Heart right ventricle (tissue), 16 donors: ENCODE measurements around the gene METTL24. TPM values are rescaled to one million over a fixed set of nuclear protein-coding genes. Genes with fewer than 3 reads are reported as not detected.

Experiments used
- ATAC-seq, 8 donors: fragments of 200-7000 bp; cut with Tn5 transposase; one replicate each; pipeline ENCODE4 v1.9.1; 2020; ENCODE audit warnings: mild to moderate bottlenecking in 8 of 8, moderate library complexity in 8 of 8, moderate number of reproducible peaks in 1 of 8
- DNase-seq, 2 donors: peaks; one replicate each; pipeline ENCODE4 v3.0.0-alpha.2; 2020
- H3K27ac ChIP-seq, 10 donors: fragments of 200-600 bp; sonication (generic) in 2 of 10; one replicate each; pipeline versions ENCODE4 v1.5.0 to v1.8.0; 2020 to 2022; ENCODE audit warnings: mild to moderate bottlenecking in 3 of 10
- H3K27me3 ChIP-seq, 7 donors: fragments of 200-600 bp; one replicate each; pipeline ENCODE4 v1.8.0; 2021 to 2022; ENCODE audit warnings: mild to moderate bottlenecking in 2 of 7
- H3K36me3 ChIP-seq, 9 donors: fragments of 200-600 bp; sonication (generic) in 1 of 9; one replicate each; pipeline versions ENCODE4 v1.5.0 to v1.8.0; 2020 to 2022; ENCODE audit warnings: mild to moderate bottlenecking in 2 of 9
- H3K4me1 ChIP-seq, 9 donors: fragments of 200-600 bp; sonication (generic) in 1 of 9; one replicate each; pipeline versions ENCODE4 v1.5.0 to v1.8.0; 2020 to 2022; ENCODE audit warnings: mild to moderate bottlenecking in 4 of 9
- H3K4me3 ChIP-seq, 10 donors: fragments of 200-600 bp; sonication (generic) in 2 of 10; one replicate each; pipeline versions ENCODE4 v1.5.0 to v1.8.0; 2020 to 2022; ENCODE audit warnings: mild to moderate bottlenecking in 7 of 10, moderate library complexity in 2 of 10
- H3K9me3 ChIP-seq, 11 donors: fragments of 200-600 bp in 10 of 11; sonication (generic) in 2 of 11; one replicate each; pipeline versions ENCODE4 v1.5.0 to v1.8.0; 2013 to 2022; ENCODE audit warnings: mild to moderate bottlenecking in 2 of 11, control low read depth in 1 of 11, moderate library complexity in 1 of 11
- WGBS, 2 donors: extraction: QIAGEN DNeasy Blood & Tissue Kit; methylation state at CpG; one replicate each; pipeline ENCODE4 v1.1.7; 2013; ENCODE audit warnings: inconsistent platforms in 1 of 2; 5-methylcytosine and 5-hydroxymethylcytosine counted together
- intact Hi-C, 10 donors: fragments of 100-400 bp; cut with DNase I; formaldehyde crosslinking; loops; one replicate each; pipeline versions ENCODE4 v1.11.1 to v1.14.2; 2022
- polyA plus RNA-seq, 2 donors: library from polyadenylated mRNA; stranded (reverse); fragments of 200-250 nt; gene quantifications; one replicate each; pipeline ENCODE4 v1.2.3, GENCODE V29; 2013
- total RNA-seq, 10 donors: library from RNA; stranded (reverse); fragmentation: NEBNext Ultra II Directional in 3 of 10; extraction: Animal tissue kit (Norgen Biotek cat#: 25700) in 3 of 10; gene quantifications; one replicate each; pipeline versions ENCODE4 v1.2.1 to v1.2.4, GENCODE V29; 2021 to 2023
- TF ChIP-seq, protein P1 (sequence below), 9 donors: fragments of 200-600 bp; sonication (generic) in 2 of 9; IDR thresholded peaks; one replicate each; pipeline versions ENCODE4 v1.5.0 to v1.8.0; 2021 to 2022; ENCODE audit warnings: antibody characterized with exemption in 9 of 9, mild to moderate bottlenecking in 5 of 9, moderate library complexity in 1 of 9
- donor health status: Arrhythmogenic right ventricular cardiomyopathy.
- donor health status: ischemic (EF 13 %, LVEDD 7.1; RV severe dilation, severe dysfunction).
- donor health status: healthy with polysubstance abuse.
- donor health status: DM: no; HTN: yes; CAD: no.
- donor health status: DM: no; HTN: no; CAD: no.
- donor health status: ischemic (EF 25% LVEDD 6.9; RV normal size, moderate dysfunction).
- donor health status: ischemic (EF 25% LVEDD 5.7; RV mildly dilated, moderate dysfunction).
- donor health status: healthy.
- donor health status: DM: yes; HTN: yes; CAD: no.
- donor health status: Ischemic cardiomyopathy.
- donor health status: ischemic (EF 35%, LVEDD 5.7; RV mildly dilated, moderate dysfunction).
- donor health status: nonischemic (EF 11% LVEDD 7.7; RV severe dilation, severe dysfunction).
- donor health status: DM: yes; HTN: yes; CAD: no.
- donor health status: PGD.
- donor health status: ischemic (EF 29% LVEDD 5.4; RV normal size, mild dysfunction).
- donor health status: nonischemic (EF 23%, LVEDD 6.1; RV moderate dilation, normal function).

METTL24 gene
- total and polyA plus RNA-seq, 12 donors, result 0.07 to 2.4 (median 1.3) TPM; not detected in 1

DNA sequence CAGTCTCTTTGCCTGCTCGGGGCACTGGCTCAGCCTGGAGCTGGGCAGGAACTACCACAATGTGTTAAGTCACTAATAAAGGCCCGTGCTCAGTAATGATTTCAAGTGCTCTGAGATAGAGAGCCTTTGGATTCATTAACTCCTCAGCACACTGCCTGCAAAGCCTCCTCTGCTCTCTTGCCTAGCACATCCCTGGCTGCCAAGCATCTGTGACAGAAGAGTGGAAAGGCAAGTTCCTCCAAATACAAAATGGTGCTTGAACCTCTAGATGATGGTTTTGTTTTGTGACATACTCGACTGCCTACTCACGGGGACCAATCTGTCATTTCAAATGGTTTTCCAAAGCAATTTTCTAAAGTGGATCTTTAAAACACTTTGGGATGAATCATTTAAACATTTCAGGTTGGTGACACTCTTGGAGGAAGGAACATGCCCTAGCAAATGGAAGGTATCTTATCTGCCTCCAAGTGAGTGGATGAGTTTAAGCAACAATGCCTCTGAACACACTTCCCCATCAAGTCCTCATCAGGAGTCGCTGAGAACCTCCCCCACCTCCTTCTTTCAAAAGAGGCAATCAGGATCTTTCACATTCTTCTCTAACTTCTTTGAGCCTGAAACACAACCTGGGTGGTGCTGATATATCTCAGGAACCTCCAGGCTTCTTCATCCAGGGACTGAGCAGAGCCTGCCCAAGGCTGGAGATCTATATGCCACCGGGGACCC lies 35.8 kb downstream of the METTL24 start:
- WGBS, 2 donors, result 62 to 66% methylated on average over 6 of the region's 6 CpGs

DNA sequence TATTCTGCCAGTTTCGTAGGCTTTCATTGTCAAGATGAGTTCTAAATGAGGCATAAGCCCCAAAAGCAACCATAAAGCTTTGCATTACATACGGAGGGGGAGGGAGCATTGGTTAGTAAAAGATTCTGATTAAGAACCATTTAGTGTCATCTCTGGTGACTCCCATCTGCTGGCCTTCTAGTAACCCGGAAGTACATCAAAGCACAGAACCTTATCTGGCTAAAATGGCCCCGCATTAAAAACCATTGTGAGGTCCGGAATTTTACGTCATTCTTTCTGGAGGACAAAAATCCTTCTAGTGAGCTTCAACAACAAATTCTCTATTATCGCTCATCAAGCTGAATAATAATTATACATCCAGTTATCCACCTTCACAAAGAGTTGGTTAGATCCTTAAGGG lies 37.8 kb downstream of the METTL24 start:
- no peak overlapping the region for H3K27ac ChIP-seq
- TF ChIP-seq, protein P1, sequence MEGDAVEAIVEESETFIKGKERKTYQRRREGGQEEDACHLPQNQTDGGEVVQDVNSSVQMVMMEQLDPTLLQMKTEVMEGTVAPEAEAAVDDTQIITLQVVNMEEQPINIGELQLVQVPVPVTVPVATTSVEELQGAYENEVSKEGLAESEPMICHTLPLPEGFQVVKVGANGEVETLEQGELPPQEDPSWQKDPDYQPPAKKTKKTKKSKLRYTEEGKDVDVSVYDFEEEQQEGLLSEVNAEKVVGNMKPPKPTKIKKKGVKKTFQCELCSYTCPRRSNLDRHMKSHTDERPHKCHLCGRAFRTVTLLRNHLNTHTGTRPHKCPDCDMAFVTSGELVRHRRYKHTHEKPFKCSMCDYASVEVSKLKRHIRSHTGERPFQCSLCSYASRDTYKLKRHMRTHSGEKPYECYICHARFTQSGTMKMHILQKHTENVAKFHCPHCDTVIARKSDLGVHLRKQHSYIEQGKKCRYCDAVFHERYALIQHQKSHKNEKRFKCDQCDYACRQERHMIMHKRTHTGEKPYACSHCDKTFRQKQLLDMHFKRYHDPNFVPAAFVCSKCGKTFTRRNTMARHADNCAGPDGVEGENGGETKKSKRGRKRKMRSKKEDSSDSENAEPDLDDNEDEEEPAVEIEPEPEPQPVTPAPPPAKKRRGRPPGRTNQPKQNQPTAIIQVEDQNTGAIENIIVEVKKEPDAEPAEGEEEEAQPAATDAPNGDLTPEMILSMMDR (IDR thresholded peaks at IDR 0.05), result no peak
- H3K27me3 ChIP-seq, result no peaks in the 10 kb centered on the region
- H3K4me1 ChIP-seq, result peaks cover 0 to 9% (median 5%) of the 10 kb centered on the region in 9 donors
- H3K36me3 ChIP-seq, result no peaks in the 10 kb centered on the region
- H3K9me3 ChIP-seq, result no peaks in the 10 kb centered on the region
- ATAC-seq (no peak), DNase-seq (no peak)
- H3K4me3 ChIP-seq, result no peak overlapping the region
- intact Hi-C loops, result no loop called here
- WGBS, 2 donors, result 94% methylated on average over 7 of the region's 7 CpGs

More for the DNA sequence above, 35.8 kb downstream of the METTL24 start:
- no peaks in the 10 kb centered on the region for H3K9me3 ChIP-seq
- intact Hi-C loops, result no loop called here
- no peak for ATAC-seq
- no peak for DNase-seq
- H3K4me1 ChIP-seq, result peaks cover 0 to 12% (median 5%) of the 10 kb centered on the region in 9 donors
- no peak overlapping the region for H3K4me3 ChIP-seq
- H3K27me3 ChIP-seq, result no peaks in the 10 kb centered on the region
- no peak overlapping the region for H3K27ac ChIP-seq
- TF ChIP-seq, protein P1 (IDR thresholded peaks at IDR 0.05), result no peak
- no peaks in the 10 kb centered on the region for H3K36me3 ChIP-seq

DNA sequence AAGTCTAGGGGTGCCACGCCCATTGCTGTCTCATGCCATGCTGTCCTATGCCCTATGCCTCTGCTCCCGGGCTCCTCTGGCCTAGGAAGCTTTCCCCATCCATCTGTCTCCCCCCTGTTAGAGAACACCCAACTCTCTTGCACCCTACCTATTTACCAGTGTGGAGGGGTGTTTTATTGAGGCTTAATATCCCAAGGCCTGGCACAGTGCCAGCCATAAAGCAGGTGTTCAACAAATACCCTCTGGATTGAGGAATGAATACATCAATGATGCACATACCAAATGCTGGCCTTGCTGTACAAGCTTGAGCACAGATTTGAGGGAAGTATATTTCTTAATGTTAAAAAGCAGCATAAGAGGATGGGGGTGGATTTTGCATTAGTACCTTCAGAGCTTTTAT lies 38.3 kb downstream of the METTL24 start:
- intact Hi-C loops, result no loop called here
- TF ChIP-seq, protein P1 (IDR thresholded peaks at IDR 0.05), result no peak
- H3K27me3 ChIP-seq, result no peaks in the 10 kb centered on the region
- H3K36me3 ChIP-seq, result no peaks in the 10 kb centered on the region
- no peak overlapping the region for H3K4me3 ChIP-seq
- no peak overlapping the region for H3K27ac ChIP-seq
- H3K9me3 ChIP-seq, result no peaks in the 10 kb centered on the region
- ATAC-seq, result no peak
- WGBS, 2 donors, result 93 to 98% methylated on average over 2 of the region's 2 CpGs
- no peak for DNase-seq
- peaks cover 0 to 7% (median 0%) of the 10 kb centered on the region in 9 donors for H3K4me1 ChIP-seq

DNA sequence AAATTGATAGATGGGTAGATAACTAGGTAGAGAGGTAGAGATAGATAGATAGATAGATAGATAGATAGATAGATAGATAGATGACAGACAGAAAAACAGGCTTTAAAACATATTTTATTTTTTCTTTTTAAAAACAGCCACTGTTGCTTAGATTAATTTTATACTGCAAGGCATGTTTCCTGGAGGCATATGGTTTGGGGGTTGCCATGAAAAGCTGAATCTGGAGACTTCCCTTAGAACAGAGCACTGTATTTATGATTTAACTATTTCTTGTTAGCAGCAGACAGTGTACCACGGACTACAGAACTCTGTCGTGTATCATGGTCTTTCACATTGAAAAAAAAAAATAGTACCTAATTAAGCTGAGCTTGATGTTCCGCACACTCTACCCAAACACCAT lies 38.8 kb downstream of the METTL24 start:
- no peak overlapping the region for H3K4me3 ChIP-seq
- H3K27ac ChIP-seq, result no peak overlapping the region
- no peaks in the 10 kb centered on the region for H3K27me3 ChIP-seq
- H3K36me3 ChIP-seq, result no peaks in the 10 kb centered on the region
- peaks cover 0 to 4% (median 0%) of the 10 kb centered on the region in 9 donors for H3K4me1 ChIP-seq
- no peak for ATAC-seq
- TF ChIP-seq, protein P1 (IDR thresholded peaks at IDR 0.05), result no peak
- WGBS, 2 donors, result 80 to 94% methylated on average over 3 of the region's 3 CpGs
- intact Hi-C loops, result no loop called here
- no peak for DNase-seq
- no peaks in the 10 kb centered on the region for H3K9me3 ChIP-seq
